NCI-H524 (cell line): ENCODE results near the gene BATF2.

Experiments
- DNase-seq, 2 experiments: peaks; one replicate each; lab custom pipeline; 2025; lab: John Stamatoyannopoulos, UW

The BATF2 gene

GRCh38 chr11:64969209-64969608 lies 27.6 kb downstream of the BATF2 start:
- DNase-seq = peak; percentile 24 to 79

GRCh38 chr11:64967375-64967774 lies 29.4 kb downstream of the BATF2 start:
- DNase-seq = no peak

GRCh38 chr11:64963072-64963631 lies 33.6 kb downstream of the BATF2 start:
- no peak for DNase-seq

GRCh38 chr11:64960719-64961118 lies 36.1 kb downstream of the BATF2 start:
- DNase-seq = no peak

- DNase-seq = no peak
These were observed 37.3 kb downstream of the BATF2 start for GRCh38 chr11:64959498-64959897.

GRCh38 chr11:64954201-64954600 lies 42.6 kb downstream of the BATF2 start:
- DNase-seq = no peak

- no peak for DNase-seq
These were observed 45.2 kb downstream of the BATF2 start for GRCh38 chr11:64951529-64951928.

GRCh38 chr11:64947208-64947814 lies 49.5 kb downstream of the BATF2 start:
- DNase-seq = no peak
